A549 (cell line): ENCODE measurements around the gene TGDS. TPM values are rescaled to one million over a fixed set of nuclear protein-coding genes. Genes with fewer than 3 reads are reported as not detected.
"Not testable (repeated sequence)": the region's sequence is repeated elsewhere in the genome, so short reads cannot be mapped to it uniquely, and the experiment has no call there.

Experiments used
- ATAC-seq, 2 experiments: fragments of 200-7000 bp in 1 of 2; fragments of >200 bp in 1 of 2; cut with Nextera tagmentation in 1 of 2; cut with Tn5 transposase in 1 of 2; 3 replicates each; pipeline versions ENCODE4 v1.8.0 to v1.9.1; 2018 to 2020; ENCODE audit warnings: mild to moderate bottlenecking in 1 of 2, moderate library complexity in 1 of 2
- CTCF ChIA-PET: fragments of 300-600 bp; sonication (Branson Sonifier 250); formaldehyde crosslinking; extraction: SDS; loops from one replicate; lab custom pipeline; 2021; ENCODE audit warnings: antibody characterized with exemption, inconsistent platforms; lab: Yijun Ruan, JAX
- POLR2A ChIA-PET: fragments of 350-600 bp; formaldehyde crosslinking; extraction: SDS; loops from one replicate; lab custom pipeline; 2021; ENCODE audit warnings: antibody characterized with exemption, inconsistent platforms; lab: Yijun Ruan, JAX
- DNase-seq, 2 experiments: peaks; one replicate each; pipeline versions ENCODE4 v3.0.0 to v3.0.0-alpha.2; 2011 to 2016; ENCODE audit warnings: low read depth in 1 of 2, low spot score in 1 of 2
- FAIRE-seq: peaks from 2 replicates; lab custom pipeline; 2011; peaks lifted over from hg19 to GRCh38; lab: Jason Lieb, UNC
- H3K27ac ChIP-seq, 2 experiments: fragments of >200 bp; sonication (Bioruptor Twin); formaldehyde crosslinking; 3 replicates each; pipeline ENCODE4 v1.5.1; 2016 to 2017
- H3K4me1 ChIP-seq: fragments of >200 bp; sonication (Bioruptor Twin); formaldehyde crosslinking; 3 replicates; pipeline ENCODE4 v1.6.1; 2016
- H3K4me2 ChIP-seq: fragments of >200 bp; sonication (Bioruptor Twin); formaldehyde crosslinking; 3 replicates; pipeline ENCODE4 v1.6.1; 2016
- H3K4me3 ChIP-seq: fragments of >200 bp; sonication (Bioruptor Twin); formaldehyde crosslinking; 3 replicates; pipeline ENCODE4 v1.5.1; 2016
- H3K9me3 ChIP-seq: fragments of >200 bp; sonication (Bioruptor Twin); formaldehyde crosslinking; 3 replicates; pipeline ENCODE4 v1.6.1; 2016
- CHD2 ChIP-seq: fragments of 150-350 bp; IDR thresholded peaks from 2 replicates; pipeline ENCODE4 v1.6.1; 2014; ENCODE audit warnings: low read length; ENCODE audit not compliant: partially characterized antibody
- CHD4 ChIP-seq: fragments of 200-600 bp; sonication (generic); IDR thresholded peaks from 2 replicates; pipeline ENCODE4 v1.6.1; 2016; ENCODE audit warnings: antibody characterized with exemption, mild to moderate bottlenecking, borderline replicate concordance
- EHF ChIP-seq: fragments of 250-450 bp; sonication (Bioruptor Pico); IDR thresholded peaks from 2 replicates; pipeline ENCODE4 v1.5.0; 2020; ENCODE audit warnings: mild to moderate bottlenecking
- FOSL2 ChIP-seq, 2 experiments: fragments of 450-650 bp in 1 of 2; fragments of >200 bp in 1 of 2; sonication (Bioruptor Twin) in 1 of 2; formaldehyde crosslinking; IDR thresholded peaks; 2 replicates each; pipeline versions ENCODE4 v1.5.0 to v1.6.1; 2016 to 2020; ENCODE audit warnings: mild to moderate bottlenecking in 1 of 2, moderate library complexity in 1 of 2
- FOXS1 ChIP-seq: fragments of 250-450 bp; sonication (Bioruptor Pico); IDR thresholded peaks from 2 replicates; pipeline ENCODE4 v1.5.0; 2020; ENCODE audit warnings: mild to moderate bottlenecking, moderate library complexity
- GATA3 ChIP-seq: IDR thresholded peaks from 2 replicates; pipeline ENCODE4 v1.6.1; 2012; ENCODE audit warnings: borderline replicate concordance
- HDAC2 ChIP-seq: fragments of 200-600 bp; sonication (generic); IDR thresholded peaks from 2 replicates; pipeline ENCODE4 v1.6.1; 2016
- JUNB ChIP-seq: fragments of >200 bp; sonication (Bioruptor Twin); formaldehyde crosslinking; IDR thresholded peaks from 2 replicates; pipeline ENCODE4 v1.6.1; 2016
- MAFK ChIP-seq: fragments of 450-650 bp; IDR thresholded peaks from 2 replicates; pipeline ENCODE4 v1.6.1; 2014; ENCODE audit not compliant: partially characterized antibody
- NFE2L2 ChIP-seq: fragments of 150-350 bp; conservative IDR thresholded peaks from 2 replicates; pipeline ENCODE4 v1.6.1; 2014; ENCODE audit warnings: low read length
- NPAS2 ChIP-seq: fragments of 250-450 bp; sonication (Bioruptor Pico); IDR thresholded peaks from 2 replicates; pipeline ENCODE4 v1.8.0; 2022; ENCODE audit warnings: mild to moderate bottlenecking, moderate library complexity, borderline replicate concordance
- NR3C1 ChIP-seq: fragments of >200 bp; sonication (Bioruptor Twin); formaldehyde crosslinking; IDR thresholded peaks from 3 replicates; pipeline ENCODE4 v1.6.1; 2017
- POLR2A ChIP-seq: IDR thresholded peaks from 2 replicates; pipeline ENCODE4 v1.6.1; 2012; ENCODE audit warnings: mild to moderate bottlenecking, low read length
- RARB ChIP-seq: fragments of 250-450 bp; sonication (Bioruptor Pico); IDR thresholded peaks from 2 replicates; pipeline ENCODE4 v1.8.0; 2021; ENCODE audit warnings: mild to moderate bottlenecking, moderate library complexity
- RNF2 ChIP-seq: fragments of 200-600 bp; sonication (generic); IDR thresholded peaks from 2 replicates; pipeline ENCODE4 v1.6.1; 2016; ENCODE audit warnings: low read depth, mild to moderate bottlenecking, antibody characterized with exemption, moderate library complexity, borderline replicate concordance
- ZC3H11A ChIP-seq: fragments of 450-650 bp; IDR thresholded peaks from 2 replicates; pipeline ENCODE4 v1.6.1; 2014; ENCODE audit warnings: antibody characterized with exemption, mild to moderate bottlenecking
- ZSCAN20 ChIP-seq: fragments of 250-450 bp; sonication (Bioruptor Pico); IDR thresholded peaks from 2 replicates; pipeline ENCODE4 v1.8.0; 2022; ENCODE audit warnings: mild to moderate bottlenecking, moderate library complexity
- WGBS: methylation state at CpG from one replicate; pipeline ENCODE4 v1.1.6; 2017; ENCODE audit errors: missing lambda C conversion rate; 5-methylcytosine and 5-hydroxymethylcytosine counted together
- polyA plus RNA-seq, 4 experiments: library from polyadenylated mRNA; depleted of rRNA in 3 of 4; stranded (reverse); fragments of >200 nt; fragmentation: RNase III in 1 of 4; extraction: RNeasy Plus Mini Kit Qiagen cat#74134 plus additional on column Dnase treatment in 1 of 4; gene quantifications; 2 replicates in 3 of 4; 3 replicates in 1 of 4; pipeline ENCODE4 v1.2.3, GENCODE V29; 2011 to 2017
- TF ChIP-seq, protein P1 (sequence below): fragments of 250-450 bp; sonication (Bioruptor Pico); IDR thresholded peaks from 2 replicates; pipeline ENCODE4 v1.5.0; 2020; ENCODE audit warnings: low read depth, mild to moderate bottlenecking, moderate library complexity
- TF ChIP-seq, protein P2 (sequence below): IDR thresholded peaks from 2 replicates; pipeline ENCODE4 v1.6.1; 2012

TGDS gene
- polyA plus RNA-seq, 2 of the 4 experiments (the other 2 are of a cell fraction), result 6.8 to 24.3 TPM

DNA sequence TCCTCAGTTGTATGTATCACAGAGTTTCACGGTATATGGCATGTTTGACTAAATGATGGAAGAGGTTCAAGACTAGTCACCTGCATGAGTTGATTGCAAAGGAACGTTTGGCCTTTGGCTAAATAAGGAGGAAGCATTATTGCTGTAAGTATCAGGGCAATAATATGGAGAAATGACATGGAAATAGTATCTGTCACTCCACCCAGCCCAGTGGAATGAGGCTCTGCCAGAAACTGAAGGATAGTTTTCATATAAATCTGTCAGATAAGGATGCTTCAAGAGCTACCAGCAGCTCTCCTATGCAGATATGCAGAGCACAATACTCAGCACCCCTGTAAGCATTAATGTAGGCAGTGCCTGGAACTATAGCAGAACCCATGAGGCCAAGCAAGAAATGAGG, 60.7 kb downstream of the TGDS start:
- FAIRE-seq (no peak), ATAC-seq (no peak), DNase-seq (no peak)
- TF ChIP-seq NR3C1 (no peak), EHF (CRISPR knock-in tag) (no peak)
- ChIA-PET POLR2A (no interaction called here), CTCF (no interaction called here)
- H3K27ac ChIP-seq, result no peak overlapping the region
- H3K4me2 ChIP-seq, result no peak overlapping the region
- H3K9me3 ChIP-seq, result no peaks in the 10 kb centered on the region
- H3K4me1 ChIP-seq, result no peaks in the 10 kb centered on the region
- H3K4me3 ChIP-seq, result no peak overlapping the region
- 28% methylated on average over 2 of the region's 2 CpGs for WGBS

DNA sequence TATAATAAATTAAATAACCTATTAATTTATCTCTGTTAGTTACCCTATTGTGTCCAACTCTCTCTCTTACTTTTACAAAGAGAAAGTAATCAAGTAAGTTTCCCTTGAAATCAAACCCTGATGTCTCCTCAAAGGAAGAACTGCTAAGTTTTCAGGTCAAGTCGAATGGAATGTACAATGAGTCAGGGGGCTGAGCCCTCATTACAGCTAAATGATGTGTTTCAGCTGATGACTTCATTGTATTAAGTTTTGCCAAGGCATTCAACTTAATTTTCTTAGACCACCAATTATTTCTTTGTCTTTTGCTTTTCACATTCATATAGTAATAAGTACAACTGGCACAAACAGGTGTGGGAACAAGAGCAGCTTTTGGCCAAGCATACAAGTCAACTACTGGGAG, 61.8 kb downstream of the TGDS start:
- ATAC-seq, result no peak

DNA sequence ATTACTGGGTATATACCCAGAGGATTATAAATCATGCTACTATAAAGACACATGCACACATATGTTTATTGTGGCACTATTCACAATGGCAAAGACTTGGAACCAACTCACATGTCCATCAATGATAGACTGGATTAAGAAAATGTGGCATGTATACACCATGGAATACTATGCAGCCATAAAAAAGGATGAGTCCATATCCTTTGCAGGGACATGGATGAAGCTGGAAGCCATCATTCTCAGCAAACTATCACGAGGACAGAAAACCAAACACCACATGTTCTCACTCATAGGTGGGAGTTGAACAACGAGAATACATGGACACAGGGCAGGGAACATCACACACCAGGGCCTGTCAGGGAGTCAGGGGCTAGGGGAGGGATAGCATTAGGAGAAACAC, 63.7 kb downstream of the TGDS start:
- H3K4me1 ChIP-seq, FAIRE-seq, H3K4me3 ChIP-seq, H3K9me3 ChIP-seq, DNase-seq, CTCF ChIA-PET, ATAC-seq, POLR2A ChIA-PET, H3K4me2 ChIP-seq, H3K27ac ChIP-seq: not testable (repeated sequence)
- 7% methylated on average over 2 of the region's 2 CpGs for WGBS

More for the DNA sequence above, 61.8 kb downstream of the TGDS start:
- no peak for FAIRE-seq
- TF ChIP-seq CHD4 (no peak), RARB (CRISPR knock-in tag) (no peak), MAFK (no peak), ZC3H11A (no peak), NPAS2 (CRISPR knock-in tag) (no peak), JUNB (no peak)
- TF ChIP-seq, protein P1, sequence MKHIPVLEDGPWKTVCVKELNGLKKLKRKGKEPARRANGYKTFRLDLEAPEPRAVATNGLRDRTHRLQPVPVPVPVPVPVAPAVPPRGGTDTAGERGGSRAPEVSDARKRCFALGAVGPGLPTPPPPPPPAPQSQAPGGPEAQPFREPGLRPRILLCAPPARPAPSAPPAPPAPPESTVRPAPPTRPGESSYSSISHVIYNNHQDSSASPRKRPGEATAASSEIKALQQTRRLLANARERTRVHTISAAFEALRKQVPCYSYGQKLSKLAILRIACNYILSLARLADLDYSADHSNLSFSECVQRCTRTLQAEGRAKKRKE, result no peak
- TF ChIP-seq, protein P2, sequence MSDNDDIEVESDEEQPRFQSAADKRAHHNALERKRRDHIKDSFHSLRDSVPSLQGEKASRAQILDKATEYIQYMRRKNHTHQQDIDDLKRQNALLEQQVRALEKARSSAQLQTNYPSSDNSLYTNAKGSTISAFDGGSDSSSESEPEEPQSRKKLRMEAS, result no peak
- TF ChIP-seq, all 56 proteins: peak for 0
- H3K27ac ChIP-seq, result no peak overlapping the region
- no peak for DNase-seq
- ChIA-PET POLR2A (no interaction called here), CTCF (no interaction called here)
- WGBS, result 11% methylated on average over 1 of the region's 1 CpG
- H3K4me3 ChIP-seq, result no peak overlapping the region
- H3K4me1 ChIP-seq, result no peaks in the 10 kb centered on the region
- no peak overlapping the region for H3K4me2 ChIP-seq
- no peaks in the 10 kb centered on the region for H3K9me3 ChIP-seq

DNA sequence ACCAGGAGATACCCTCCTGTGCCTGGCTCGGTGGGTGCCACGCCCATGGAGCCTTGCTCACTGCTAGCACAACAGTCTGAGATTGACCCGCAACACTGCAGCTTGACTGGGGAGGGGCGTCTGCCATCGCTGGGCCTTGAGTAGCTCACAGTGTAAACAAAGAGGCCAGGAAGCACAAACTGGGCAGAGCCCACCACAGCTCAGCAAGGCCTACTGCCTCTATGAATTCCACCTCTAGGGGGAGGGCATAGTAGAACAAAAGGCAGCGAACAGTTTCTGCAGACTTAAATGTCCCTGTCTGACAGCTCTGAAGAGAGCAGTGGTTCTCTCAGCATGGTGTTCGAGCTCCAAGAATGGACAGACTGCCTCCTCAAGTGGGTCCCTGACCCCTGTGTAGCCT, 69.0 kb downstream of the TGDS start:
- ATAC-seq, H3K4me3 ChIP-seq, H3K27ac ChIP-seq, H3K4me1 ChIP-seq, FAIRE-seq, H3K4me2 ChIP-seq, POLR2A ChIA-PET, DNase-seq, H3K9me3 ChIP-seq: not testable (repeated sequence)
- CTCF ChIA-PET, result interaction anchor here (1.3 kb wide), 1 partner anchor 91 kb away, joined by 4 read pairs; no protein-coding TSS in a partner anchor
- WGBS, result 80% methylated on average over 1 of the region's 7 CpGs

DNA sequence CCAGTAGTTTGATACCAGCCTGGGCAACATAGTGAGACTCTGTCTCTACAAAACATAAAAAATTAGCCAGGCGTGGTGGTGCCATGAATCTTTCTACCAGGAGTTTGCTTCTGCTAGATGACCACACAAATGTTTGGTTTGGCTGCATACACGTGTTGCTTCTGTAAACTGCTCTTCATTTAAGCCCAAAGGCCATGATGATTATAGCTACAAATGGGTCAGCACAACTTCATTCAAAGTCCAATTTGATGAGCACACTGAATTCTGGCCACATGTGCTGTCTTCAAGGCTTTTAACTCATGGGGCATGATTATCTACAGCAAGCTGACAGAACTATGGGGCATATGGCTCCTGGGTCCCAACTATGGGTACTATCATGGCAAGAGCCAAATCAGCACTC, 70.2 kb downstream of the TGDS start:
- Histone ChIP-seq H3K4me3 (no peak overlapping the region), H3K9me3 (no peaks in the 10 kb centered on the region), H3K4me1 (no peaks in the 10 kb centered on the region), H3K4me2 (no peak overlapping the region), H3K27ac (no peak overlapping the region)
- CTCF ChIA-PET, result no interaction called here
- POLR2A ChIA-PET, result no interaction called here
- DNase-seq (no peak), ATAC-seq (no peak), FAIRE-seq (no peak)
- TF ChIP-seq NFE2L2 (no peak), POLR2A (no peak), FOSL2 (IDR thresholded peaks at IDR 0.05) (no peak), FOSL2 (CRISPR knock-in tag; IDR thresholded peaks at IDR 0.05) (no peak), GATA3 (no peak), CHD2 (no peak), HDAC2 (no peak), RNF2 (no peak), ZSCAN20 (no peak), FOXS1 (CRISPR knock-in tag) (no peak)
- 41% methylated on average over 2 of the region's 2 CpGs for WGBS
